Memory B cell (primary cell): ENCODE results near the gene FOXP1.
A peak's percentile ranks its signal among the peaks of the same experiment; 100 is the strongest.

Experiments
- ATAC-seq: fragments of 150-1000 bp; cut with Tn5 transposase; 2 replicates; pipeline ENCODE4 v1.10.0; 2021; ENCODE audit warnings: low read depth, mild to moderate bottlenecking, moderate library complexity
- DNase-seq, 2 donors: peaks; one replicate each; pipeline ENCODE4 v3.0.0; 2022; ENCODE audit warnings: low spot score in 2 of 2
- H3K27ac Mint-ChIP-seq: one replicate; pipeline ENCODE4 v1.8.0; 2022; ENCODE audit warnings: mild to moderate bottlenecking, moderate library complexity, mixed read lengths
- H3K27me3 Mint-ChIP-seq: one replicate; pipeline ENCODE4 v1.8.0; 2022; ENCODE audit warnings: mixed read lengths
- H3K36me3 Mint-ChIP-seq: one replicate; pipeline ENCODE4 v1.8.0; 2022; ENCODE audit warnings: mild to moderate bottlenecking, mixed read lengths
- H3K4me1 Mint-ChIP-seq: one replicate; pipeline ENCODE4 v1.8.0; 2022; ENCODE audit warnings: mixed read lengths
- H3K4me3 Mint-ChIP-seq: one replicate; pipeline ENCODE4 v1.8.0; 2022; ENCODE audit warnings: mild to moderate bottlenecking, moderate library complexity, mixed read lengths
- H3K9me3 Mint-ChIP-seq: one replicate; pipeline ENCODE4 v1.8.0; 2022; ENCODE audit warnings: mixed read lengths

Gene FOXP1

DNA sequence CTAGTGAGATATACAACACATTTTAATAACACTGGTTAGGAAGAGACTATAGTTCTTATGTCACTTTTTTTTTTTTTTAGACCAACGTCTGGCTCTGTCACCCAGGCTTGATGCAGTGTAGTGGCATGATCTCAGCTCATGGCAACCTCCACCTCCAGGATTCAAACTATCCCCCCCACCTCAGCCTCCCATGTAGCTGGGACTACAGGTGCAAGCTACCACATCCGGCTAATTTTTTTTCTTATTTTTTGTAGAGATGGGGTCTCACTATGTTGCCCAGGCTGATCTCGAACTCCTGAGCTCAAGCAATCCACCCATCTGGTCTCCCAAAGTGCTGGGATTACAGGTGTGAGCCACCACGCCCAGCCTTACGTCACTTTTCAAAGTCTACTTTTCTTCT is 100.8 kb downstream of the FOXP1 start:
- Mint-ChIP-seq H3K4me1 (peaks cover 22% of the 10 kb centered on the region), H3K27ac (no peak overlapping the region), H3K9me3 (no peaks in the 10 kb centered on the region), H3K4me3 (no peak overlapping the region), H3K27me3 (no peaks in the 10 kb centered on the region), H3K36me3 (no peaks in the 10 kb centered on the region)
- no peak for DNase-seq
- no peak for ATAC-seq

DNA sequence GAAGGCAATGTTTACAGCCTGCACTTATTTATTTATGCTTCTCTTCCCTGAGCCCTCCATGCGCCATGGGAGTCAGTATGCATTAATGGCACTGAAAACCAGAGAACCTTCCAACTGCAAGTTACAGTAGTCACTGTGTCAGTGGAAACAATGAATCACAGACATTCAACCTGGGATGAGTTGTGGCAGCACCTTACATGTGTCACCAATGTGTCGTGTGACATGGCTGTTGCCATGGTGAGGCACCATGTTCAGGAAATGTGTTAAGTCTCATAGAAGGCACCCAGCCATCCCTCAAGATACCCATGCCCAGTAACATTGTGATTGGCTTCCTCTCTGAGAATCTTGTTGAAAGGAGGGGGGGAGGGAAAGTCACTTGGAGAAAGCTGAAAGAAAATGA is 105.0 kb downstream of the FOXP1 start:
- peaks cover 6% of the 10 kb centered on the region for H3K36me3 Mint-ChIP-seq
- H3K4me3 Mint-ChIP-seq: no peak overlapping the region
- H3K27me3 Mint-ChIP-seq: no peaks in the 10 kb centered on the region
- ATAC-seq: peak; percentile 50
- H3K9me3 Mint-ChIP-seq: peaks cover 1% of the 10 kb centered on the region
- peaks cover 22% of the 10 kb centered on the region for H3K4me1 Mint-ChIP-seq
- no peak for DNase-seq
- H3K27ac Mint-ChIP-seq: no peak overlapping the region

DNA sequence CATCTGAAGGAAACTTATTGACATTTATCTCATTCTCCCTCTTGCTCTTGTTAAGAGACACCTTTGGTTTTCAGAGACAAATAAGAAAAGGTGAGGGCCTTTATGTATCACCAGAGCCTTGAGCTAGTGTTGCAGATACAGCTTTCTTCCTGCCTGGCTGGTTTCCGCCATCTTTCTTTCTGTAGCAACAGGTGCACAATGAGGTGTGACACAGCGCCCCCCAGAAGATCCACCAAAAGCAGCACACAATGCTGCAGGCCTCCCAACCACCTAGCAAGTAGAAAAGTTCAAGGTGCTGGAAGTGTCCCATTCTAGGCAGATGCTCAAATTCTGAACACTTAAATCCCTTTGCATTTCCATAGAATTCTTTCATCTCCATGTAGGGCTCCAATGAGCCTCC is 106.6 kb downstream of the FOXP1 start:
- Mint-ChIP-seq H3K36me3 (peaks cover 9% of the 10 kb centered on the region), H3K4me3 (no peak overlapping the region), H3K27ac (no peak overlapping the region), H3K4me1 (peaks cover 19% of the 10 kb centered on the region), H3K27me3 (no peaks in the 10 kb centered on the region), H3K9me3 (peaks cover 4% of the 10 kb centered on the region)
- ATAC-seq (no peak), DNase-seq (no peak)

DNA sequence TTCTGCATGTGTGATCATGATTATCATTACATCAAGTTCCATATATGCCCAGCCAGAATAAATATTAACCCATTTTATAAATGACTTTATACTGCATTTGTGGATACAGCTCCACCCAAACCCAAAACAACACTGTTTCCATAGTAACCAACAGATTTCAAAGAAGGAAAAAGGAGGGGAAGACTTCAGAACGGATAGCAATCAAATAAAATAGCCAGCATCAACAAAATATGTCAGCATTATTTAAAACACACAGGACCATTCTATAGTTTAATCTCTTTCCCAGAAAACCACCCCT is 114.4 kb downstream of the FOXP1 start:
- ATAC-seq (no peak), DNase-seq (no peak)
- Mint-ChIP-seq H3K36me3 (peaks cover 4% of the 10 kb centered on the region), H3K4me3 (no peak overlapping the region), H3K9me3 (peaks cover 2% of the 10 kb centered on the region), H3K27me3 (no peaks in the 10 kb centered on the region), H3K4me1 (peaks cover 9% of the 10 kb centered on the region), H3K27ac (no peak overlapping the region)

DNA sequence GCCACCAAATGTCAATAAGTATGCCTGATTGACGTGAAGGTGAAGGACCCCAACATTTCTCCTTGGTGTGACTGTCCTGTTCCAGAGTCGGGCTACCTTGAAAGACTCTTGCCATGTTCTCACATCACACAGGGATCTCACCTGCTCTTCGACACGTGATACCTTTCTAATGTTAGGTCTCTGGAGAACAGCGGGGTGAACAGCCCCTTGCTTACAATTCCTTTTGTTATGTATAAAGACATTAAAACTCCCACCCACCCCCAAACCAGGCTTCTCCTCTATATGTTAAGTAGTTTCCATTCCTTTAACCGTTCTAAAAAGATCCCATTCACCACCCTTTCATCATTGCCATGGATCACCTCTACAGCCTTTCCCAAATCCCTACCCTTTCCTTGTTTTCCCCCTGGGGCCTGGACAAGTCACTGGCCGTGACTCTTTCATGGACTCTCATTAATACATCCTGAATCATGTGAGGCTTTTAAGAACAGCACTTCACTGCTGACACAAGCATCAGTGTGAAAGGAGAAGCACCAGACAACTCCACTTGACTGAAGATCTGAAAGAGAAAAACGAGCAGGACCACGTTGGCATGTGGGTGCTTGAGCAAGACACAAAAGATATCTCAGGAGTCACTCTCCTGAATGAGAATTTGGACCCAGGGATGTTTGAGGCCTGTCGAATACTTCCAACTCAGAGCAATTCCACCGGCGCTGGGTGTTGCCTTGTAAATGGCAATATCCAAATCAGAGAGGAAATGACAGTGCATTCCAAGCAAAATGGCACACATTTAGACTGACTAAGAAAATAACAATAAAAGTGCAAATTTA is 115.0 kb downstream of the FOXP1 start:
- Mint-ChIP-seq H3K4me1 (peaks cover 9% of the 10 kb centered on the region), H3K9me3 (peaks cover 2% of the 10 kb centered on the region), H3K27me3 (no peaks in the 10 kb centered on the region), H3K27ac (no peak overlapping the region), H3K4me3 (no peak overlapping the region), H3K36me3 (peaks cover 4% of the 10 kb centered on the region)
- ATAC-seq: no peak
- no peak for DNase-seq

DNA sequence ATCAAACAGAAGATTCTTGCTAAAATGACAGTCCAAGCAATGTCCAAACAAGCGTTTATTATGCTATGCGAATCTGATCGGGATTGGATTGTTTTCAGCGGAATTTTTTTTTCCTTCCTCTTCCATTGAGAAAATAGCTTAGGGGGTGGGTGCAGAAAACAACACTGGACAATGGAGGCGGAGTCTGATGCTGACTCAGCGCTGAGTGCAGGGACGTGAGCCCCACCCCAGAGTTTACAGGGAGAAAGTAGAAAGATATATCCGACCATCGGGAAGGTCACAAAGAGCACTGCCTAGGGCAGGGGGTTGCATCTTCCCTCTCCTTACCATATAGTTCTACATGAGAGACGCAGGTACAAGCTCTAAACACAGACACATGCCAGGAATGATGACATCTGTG is 117.0 kb downstream of the FOXP1 start:
- DNase-seq: no peak
- Mint-ChIP-seq H3K27ac (no peak overlapping the region), H3K36me3 (peaks cover 2% of the 10 kb centered on the region), H3K4me3 (no peak overlapping the region), H3K9me3 (no peaks in the 10 kb centered on the region), H3K4me1 (peaks cover 9% of the 10 kb centered on the region), H3K27me3 (no peaks in the 10 kb centered on the region)
- no peak for ATAC-seq

DNA sequence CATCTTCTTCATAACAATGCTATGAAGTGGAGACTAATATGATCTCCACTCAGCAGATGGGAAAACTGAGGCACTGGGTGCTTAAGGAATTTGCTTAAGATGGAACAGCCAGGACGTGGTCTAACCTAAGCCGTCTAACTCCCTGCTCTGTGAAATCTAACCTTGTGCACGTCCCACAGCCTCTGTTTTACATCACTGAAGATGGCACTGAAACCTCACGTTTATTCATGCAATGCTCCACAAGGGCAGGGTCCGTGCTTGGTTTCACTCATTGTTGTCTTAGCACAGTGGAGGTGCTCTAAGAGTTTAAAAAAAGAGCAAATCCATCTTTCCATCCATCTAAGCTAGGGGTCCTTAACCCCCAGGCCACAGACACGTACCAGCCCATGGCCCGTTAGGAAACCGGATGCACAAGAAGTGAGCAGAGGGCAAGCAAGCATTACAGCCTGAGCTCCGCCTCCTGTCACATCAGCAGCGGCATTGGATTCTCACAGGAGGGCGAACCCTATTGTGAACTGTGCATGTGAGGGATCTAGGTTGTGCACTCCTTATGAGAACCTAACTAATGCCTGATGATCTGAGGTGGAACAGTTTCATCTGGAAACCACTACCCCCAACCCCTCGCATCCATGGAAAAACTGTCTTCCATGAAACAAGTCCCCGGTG is 118.0 kb downstream of the FOXP1 start:
- peaks cover 2% of the 10 kb centered on the region for H3K36me3 Mint-ChIP-seq
- no peaks in the 10 kb centered on the region for H3K27me3 Mint-ChIP-seq
- peak; percentile 35 for ATAC-seq
- no peaks in the 10 kb centered on the region for H3K9me3 Mint-ChIP-seq
- DNase-seq: no peak
- H3K4me1 Mint-ChIP-seq: peaks cover 9% of the 10 kb centered on the region
- H3K27ac Mint-ChIP-seq: peak overlapping the region; percentile 47
- peak overlapping the region; percentile 29 for H3K4me3 Mint-ChIP-seq

DNA sequence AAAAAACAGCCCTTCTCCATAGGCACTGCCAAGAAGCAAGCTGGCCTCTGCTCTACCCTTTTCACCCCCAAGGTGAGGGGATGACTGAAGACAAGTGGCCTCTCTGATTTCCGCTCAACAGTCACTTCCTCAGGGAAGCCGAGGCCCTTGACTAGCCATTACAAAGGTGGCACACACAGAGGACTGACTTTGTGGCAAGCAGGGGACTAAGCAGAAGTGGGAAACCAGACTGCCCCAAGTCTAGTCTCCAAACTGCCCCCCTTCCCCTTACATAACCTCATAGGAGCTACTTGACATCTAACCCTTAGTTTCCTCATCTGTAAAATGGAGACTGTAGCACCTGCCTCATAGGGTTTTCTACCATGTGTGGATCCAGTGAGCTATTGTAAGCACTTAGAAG is 118.9 kb downstream of the FOXP1 start:
- peaks cover 2% of the 10 kb centered on the region for H3K36me3 Mint-ChIP-seq
- no peak for DNase-seq
- peaks cover 9% of the 10 kb centered on the region for H3K4me1 Mint-ChIP-seq
- peak overlapping the region; percentile 47 for H3K27ac Mint-ChIP-seq
- no peak for ATAC-seq
- H3K27me3 Mint-ChIP-seq: no peaks in the 10 kb centered on the region
- H3K4me3 Mint-ChIP-seq: no peak overlapping the region
- no peaks in the 10 kb centered on the region for H3K9me3 Mint-ChIP-seq

DNA sequence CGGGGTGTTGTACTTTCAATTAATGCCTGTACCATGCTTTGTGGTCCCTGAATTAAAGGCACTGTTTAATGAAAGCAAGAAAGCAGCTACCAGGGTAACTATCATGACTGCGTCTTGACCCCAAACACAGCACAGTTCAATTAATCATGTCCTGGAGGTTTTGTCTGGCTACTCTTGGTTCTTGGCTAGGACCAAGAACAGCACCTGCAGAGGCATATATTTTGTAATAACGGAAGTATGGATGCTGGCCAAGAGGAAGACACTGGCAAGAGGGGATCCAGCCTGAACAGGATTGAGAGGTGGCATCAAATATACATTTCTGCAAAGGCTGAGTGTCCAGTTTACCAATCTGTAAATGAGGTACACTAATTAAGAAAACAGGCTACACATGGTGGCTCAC is 119.9 kb downstream of the FOXP1 start:
- ATAC-seq (no peak), DNase-seq (no peak)
- H3K9me3 Mint-ChIP-seq: no peaks in the 10 kb centered on the region
- H3K27ac Mint-ChIP-seq: no peak overlapping the region
- H3K4me3 Mint-ChIP-seq: no peak overlapping the region
- H3K36me3 Mint-ChIP-seq: peaks cover 2% of the 10 kb centered on the region
- H3K27me3 Mint-ChIP-seq: no peaks in the 10 kb centered on the region
- H3K4me1 Mint-ChIP-seq: peaks cover 6% of the 10 kb centered on the region

DNA sequence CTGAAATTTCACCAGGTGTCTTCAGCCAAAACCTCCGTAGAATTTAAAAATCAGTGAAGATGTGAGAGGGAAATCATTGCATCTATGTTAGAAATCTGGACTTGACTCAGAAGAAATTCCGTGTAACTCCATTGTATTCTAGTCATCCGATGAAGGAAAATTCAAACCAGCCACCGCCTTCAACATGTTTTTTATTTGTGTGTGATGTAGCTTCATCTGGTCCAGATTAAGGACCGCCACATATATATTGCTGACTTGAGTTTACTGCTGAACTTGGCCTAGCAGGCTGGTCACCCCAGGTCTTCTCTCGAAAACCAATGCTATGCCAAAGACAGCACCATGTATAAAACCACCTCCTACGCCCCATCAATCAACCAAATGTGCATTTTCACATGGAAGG is 120.9 kb downstream of the FOXP1 start:
- H3K4me1 Mint-ChIP-seq: peaks cover 10% of the 10 kb centered on the region

DNA sequence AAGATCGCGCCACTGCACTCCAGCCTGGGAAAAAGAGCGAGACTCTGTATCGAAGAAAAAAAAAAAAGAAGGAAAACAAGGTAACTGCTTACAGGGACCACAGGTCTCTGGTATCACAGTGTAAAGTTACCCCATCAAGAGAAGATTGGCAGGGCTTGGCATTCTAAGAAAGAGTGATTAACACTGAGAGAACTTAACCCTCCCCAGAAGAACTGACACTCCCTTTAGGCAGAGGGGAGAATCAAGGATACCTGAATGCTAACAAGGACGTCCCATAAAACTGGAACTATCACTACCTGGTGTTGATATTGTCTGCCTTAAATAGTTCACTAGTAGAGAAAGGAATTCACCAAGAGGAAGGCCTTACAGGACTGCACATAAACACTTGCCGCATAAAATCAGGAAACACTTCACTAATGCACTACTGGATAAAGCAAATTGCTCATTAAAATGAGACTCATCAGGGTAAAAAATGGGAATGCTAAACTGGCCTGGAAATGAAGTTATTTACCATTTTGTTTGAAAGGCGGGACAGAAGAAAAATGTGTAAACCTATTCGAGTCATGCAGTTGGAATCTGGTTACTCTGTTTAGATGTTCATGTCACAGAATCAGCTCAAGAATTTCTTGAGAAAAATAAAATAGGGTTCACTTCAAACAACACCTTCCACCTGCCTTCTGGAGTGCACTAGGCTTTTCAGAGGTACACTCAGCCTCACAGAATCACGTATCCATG is 121.6 kb downstream of the FOXP1 start:
- ATAC-seq (no peak), DNase-seq (no peak)
- no peaks in the 10 kb centered on the region for H3K9me3 Mint-ChIP-seq
- no peak overlapping the region for H3K27ac Mint-ChIP-seq
- H3K4me1 Mint-ChIP-seq: peaks cover 15% of the 10 kb centered on the region
- H3K4me3 Mint-ChIP-seq: no peak overlapping the region
- H3K36me3 Mint-ChIP-seq: peaks cover 2% of the 10 kb centered on the region
- H3K27me3 Mint-ChIP-seq: no peaks in the 10 kb centered on the region

More for the DNA sequence above, 120.9 kb downstream of the FOXP1 start:
- no peak overlapping the region for H3K27ac Mint-ChIP-seq
- H3K4me3 Mint-ChIP-seq: no peak overlapping the region
- H3K9me3 Mint-ChIP-seq: no peaks in the 10 kb centered on the region
- H3K36me3 Mint-ChIP-seq: peaks cover 2% of the 10 kb centered on the region
- ATAC-seq (no peak), DNase-seq (no peak)
- no peaks in the 10 kb centered on the region for H3K27me3 Mint-ChIP-seq

DNA sequence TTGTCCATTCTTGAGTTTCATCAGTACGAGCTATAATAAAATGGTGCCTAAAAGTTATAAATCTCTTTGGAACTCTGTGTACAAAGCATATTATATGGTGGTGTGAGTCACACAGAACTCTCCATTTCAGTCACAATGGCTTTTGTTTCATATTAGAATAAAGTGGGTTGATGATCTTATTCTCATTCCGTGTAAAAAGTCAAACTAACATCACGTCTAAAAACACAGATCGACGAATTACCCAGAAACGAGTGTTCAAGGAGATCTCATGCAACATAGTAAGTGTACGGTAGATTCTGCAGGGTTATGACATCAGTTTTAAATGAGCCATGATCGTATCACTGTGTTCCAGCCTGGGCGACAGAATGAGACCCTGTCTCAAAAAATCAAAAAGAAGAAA is 122.4 kb downstream of the FOXP1 start:
- peaks cover 21% of the 10 kb centered on the region for H3K4me1 Mint-ChIP-seq
- no peak overlapping the region for H3K4me3 Mint-ChIP-seq
- DNase-seq (no peak), ATAC-seq (no peak)
- peaks cover 2% of the 10 kb centered on the region for H3K36me3 Mint-ChIP-seq
- no peaks in the 10 kb centered on the region for H3K27me3 Mint-ChIP-seq
- no peak overlapping the region for H3K27ac Mint-ChIP-seq
- H3K9me3 Mint-ChIP-seq: no peaks in the 10 kb centered on the region

DNA sequence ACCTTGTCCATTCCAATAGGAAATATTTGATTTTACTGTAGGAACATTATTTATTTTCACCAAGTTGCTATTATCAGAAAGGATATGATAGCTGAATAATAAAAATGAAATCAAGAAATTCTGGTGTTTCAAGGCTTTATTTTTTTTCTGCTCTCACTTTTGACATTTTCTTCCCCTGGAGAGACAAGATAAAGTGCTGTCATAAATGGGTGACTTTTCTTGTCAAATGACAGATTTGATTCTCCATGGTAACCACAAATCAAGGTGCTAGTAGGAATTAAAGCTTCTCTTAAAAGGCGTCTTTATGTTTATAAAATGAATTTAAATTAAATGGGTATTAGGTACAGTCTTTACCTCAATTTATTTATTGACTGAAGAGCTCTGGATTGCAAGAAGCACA is 124.6 kb downstream of the FOXP1 start:
- no peaks in the 10 kb centered on the region for H3K9me3 Mint-ChIP-seq
- peaks cover 29% of the 10 kb centered on the region for H3K4me1 Mint-ChIP-seq
- H3K27me3 Mint-ChIP-seq: no peaks in the 10 kb centered on the region
- no peak overlapping the region for H3K4me3 Mint-ChIP-seq
- H3K27ac Mint-ChIP-seq: no peak overlapping the region
- no peak for ATAC-seq
- DNase-seq: no peak
- H3K36me3 Mint-ChIP-seq: peaks cover 2% of the 10 kb centered on the region

DNA sequence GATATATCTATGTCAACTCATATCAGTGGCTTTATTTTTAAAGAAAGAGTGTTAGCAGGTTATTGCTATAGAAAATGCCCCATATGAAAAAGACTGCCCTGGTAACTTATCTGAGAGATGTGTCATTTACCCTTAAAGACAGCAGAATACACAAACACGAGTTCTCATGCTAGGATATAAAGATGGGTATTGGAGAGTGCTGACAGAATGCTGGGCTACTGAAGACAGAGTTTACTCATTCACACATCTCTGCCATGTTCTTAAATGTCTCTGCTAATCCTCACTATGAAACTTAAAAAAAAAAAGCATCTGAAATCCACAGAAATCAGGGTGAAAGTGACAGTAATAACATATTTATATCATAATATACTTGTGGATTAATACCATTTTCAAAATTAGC is 126.7 kb downstream of the FOXP1 start:
- ATAC-seq (no peak), DNase-seq (no peak)
- no peaks in the 10 kb centered on the region for H3K9me3 Mint-ChIP-seq
- H3K4me1 Mint-ChIP-seq: peaks cover 40% of the 10 kb centered on the region
- no peaks in the 10 kb centered on the region for H3K36me3 Mint-ChIP-seq
- no peak overlapping the region for H3K4me3 Mint-ChIP-seq
- H3K27me3 Mint-ChIP-seq: no peaks in the 10 kb centered on the region
- peak overlapping the region; percentile 62 for H3K27ac Mint-ChIP-seq
